LNCAP (cell line): ENCODE data around the gene SUSD4.

Source experiments
- TF ChIP-seq, protein P1 (sequence below): fragments of 450-650 bp; IDR thresholded peaks from 2 replicates; pipeline ENCODE4 v1.5.1; 2017; ENCODE audit warnings: mild to moderate bottlenecking

SUSD4 gene

DNA sequence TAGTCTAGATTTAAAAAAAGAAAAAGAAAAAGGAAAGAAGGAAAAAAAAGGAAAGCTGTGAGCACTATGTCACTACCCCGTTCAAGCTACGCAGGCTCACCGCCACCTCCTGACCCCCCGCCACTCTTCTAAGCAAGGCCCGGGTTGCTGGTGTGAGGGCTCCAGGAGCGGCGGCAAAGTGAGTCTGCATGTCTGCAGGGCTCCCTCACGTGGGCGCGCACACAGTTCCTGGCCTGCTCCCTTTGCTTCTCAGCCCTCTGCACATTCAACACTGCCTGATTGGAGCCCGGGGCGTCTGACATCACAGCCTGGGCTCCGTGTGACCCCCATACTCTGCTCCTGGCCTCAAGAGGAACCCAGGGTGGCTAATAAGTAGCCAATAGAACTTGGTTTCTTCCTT lies 139.5 kb downstream of the SUSD4 start:
- TF ChIP-seq, protein P1, sequence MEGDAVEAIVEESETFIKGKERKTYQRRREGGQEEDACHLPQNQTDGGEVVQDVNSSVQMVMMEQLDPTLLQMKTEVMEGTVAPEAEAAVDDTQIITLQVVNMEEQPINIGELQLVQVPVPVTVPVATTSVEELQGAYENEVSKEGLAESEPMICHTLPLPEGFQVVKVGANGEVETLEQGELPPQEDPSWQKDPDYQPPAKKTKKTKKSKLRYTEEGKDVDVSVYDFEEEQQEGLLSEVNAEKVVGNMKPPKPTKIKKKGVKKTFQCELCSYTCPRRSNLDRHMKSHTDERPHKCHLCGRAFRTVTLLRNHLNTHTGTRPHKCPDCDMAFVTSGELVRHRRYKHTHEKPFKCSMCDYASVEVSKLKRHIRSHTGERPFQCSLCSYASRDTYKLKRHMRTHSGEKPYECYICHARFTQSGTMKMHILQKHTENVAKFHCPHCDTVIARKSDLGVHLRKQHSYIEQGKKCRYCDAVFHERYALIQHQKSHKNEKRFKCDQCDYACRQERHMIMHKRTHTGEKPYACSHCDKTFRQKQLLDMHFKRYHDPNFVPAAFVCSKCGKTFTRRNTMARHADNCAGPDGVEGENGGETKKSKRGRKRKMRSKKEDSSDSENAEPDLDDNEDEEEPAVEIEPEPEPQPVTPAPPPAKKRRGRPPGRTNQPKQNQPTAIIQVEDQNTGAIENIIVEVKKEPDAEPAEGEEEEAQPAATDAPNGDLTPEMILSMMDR, result no peak

GRCh38 chr1:223223091-223223995 lies 140.6 kb downstream of the SUSD4 start:
- TF ChIP-seq, protein P1, result no peak

- TF ChIP-seq, protein P1, result no peak
These were observed 141.6 kb downstream of the SUSD4 start for GRCh38 chr1:223222377-223222776.

DNA sequence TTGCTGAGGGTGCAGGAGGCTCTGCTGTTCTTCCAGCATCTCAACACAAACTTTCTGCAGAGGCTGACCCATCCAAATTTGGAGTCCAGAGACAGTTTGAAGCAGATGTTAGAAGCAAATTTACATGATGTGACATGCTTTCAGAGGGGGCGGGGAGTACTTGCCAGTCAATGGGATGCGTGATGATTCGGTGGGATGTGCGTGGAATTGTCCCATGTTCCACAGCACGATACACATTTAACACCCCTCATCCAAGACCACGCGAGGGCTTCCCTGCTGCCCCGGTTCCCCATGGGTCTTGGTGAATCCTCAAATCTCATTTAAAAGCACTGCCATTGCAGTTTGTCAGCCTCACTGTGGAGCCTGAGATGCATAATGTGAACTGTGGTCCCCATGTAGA lies 142.3 kb downstream of the SUSD4 start:
- TF ChIP-seq, protein P1, result no peak

DNA sequence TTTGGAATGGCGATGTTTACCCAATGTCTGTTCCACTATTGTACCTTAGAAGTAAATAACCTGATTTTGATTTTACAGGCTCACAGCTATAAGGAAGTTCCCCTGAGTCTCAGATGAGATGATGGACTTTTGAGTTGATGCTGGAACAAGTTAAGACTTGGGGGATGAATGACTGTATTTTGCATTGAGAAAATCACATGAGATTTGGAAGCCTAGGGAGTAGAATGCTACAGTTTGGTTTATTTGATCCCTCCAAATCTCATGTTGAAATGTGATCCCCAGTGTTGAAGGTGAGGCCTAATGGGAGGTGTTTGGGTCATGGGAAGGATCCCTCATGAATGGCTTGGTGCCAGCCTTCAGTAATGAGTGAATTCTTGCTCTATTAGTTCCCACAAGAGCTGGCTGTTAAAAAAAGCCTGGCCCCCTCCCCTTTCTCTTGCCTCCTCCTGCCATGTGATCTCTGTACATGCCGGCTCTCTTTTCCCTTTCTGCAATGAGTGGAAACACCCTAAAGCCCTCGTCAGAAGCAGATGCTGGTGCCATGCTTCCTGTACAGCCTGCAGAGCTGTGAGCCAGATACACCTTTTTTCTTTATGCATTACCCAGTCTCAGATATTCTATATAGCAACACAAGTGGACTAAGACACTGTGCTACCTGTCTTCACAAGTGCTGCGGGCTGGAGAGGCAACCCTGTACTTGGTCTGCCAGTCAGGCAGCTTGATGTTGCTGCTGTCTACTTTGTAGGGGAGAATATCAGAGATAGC lies 143.9 kb downstream of the SUSD4 start:
- TF ChIP-seq, protein P1, result no peak

- TF ChIP-seq, protein P1, result no peak
These were observed 144.7 kb downstream of the SUSD4 start for GRCh38 chr1:223219318-223219635.

DNA sequence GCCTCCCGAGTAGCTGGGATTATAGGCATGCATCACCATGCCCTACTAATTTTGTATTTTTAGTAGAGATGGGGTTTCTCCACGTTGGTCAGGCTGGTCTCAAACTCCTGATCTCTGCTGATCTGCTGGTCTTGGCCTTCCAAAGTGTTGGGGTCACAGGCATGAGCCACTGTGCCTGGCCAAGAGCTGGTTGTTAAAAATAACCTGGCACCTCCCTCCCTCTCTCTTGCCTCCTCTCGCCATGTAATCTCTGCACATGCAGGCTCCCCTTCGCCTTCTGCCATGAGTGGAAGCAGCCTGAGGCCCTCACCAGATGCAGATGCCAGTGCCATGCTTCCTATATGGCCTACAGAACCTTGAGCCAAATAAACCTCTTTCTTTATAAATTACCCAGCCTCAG lies 146.2 kb downstream of the SUSD4 start:
- TF ChIP-seq, protein P1, result no peak
